Gastrocnemius medialis (tissue), 4 donors: ENCODE measurements around the gene ATXN7L2. TPM values are rescaled to one million over a fixed set of nuclear protein-coding genes. Genes with fewer than 3 reads are reported as not detected.
"Not testable (repeated sequence)": the region's sequence is repeated elsewhere in the genome, so short reads cannot be mapped to it uniquely, and the experiment has no call there.

ENCODE experiments used
- ATAC-seq, 2 donors: fragments of 150-250 bp; one replicate each; pipeline ENCODE4 v1.9.1; 2016
- DNase-seq, 2 donors: peaks; one replicate each; pipeline ENCODE4 v3.0.0-alpha.2; 2019
- H3K27ac ChIP-seq, 4 donors: fragments of 200-600 bp; sonication (generic); 1 replicate in 1 of 4; 2 replicates in 3 of 4; pipeline ENCODE4 v1.5.1; 2016 to 2018; ENCODE audit warnings: mild to moderate bottlenecking in 2 of 4, moderate library complexity in 1 of 4
- H3K27me3 ChIP-seq, 3 donors: fragments of 200-600 bp; sonication (generic) in 2 of 3; 1 replicate in 1 of 3; 2 replicates in 2 of 3; pipeline versions ENCODE4 v1.5.1 to v1.6.0; 2016 to 2019; ENCODE audit warnings: mild to moderate bottlenecking in 1 of 3, moderate library complexity in 1 of 3
- H3K36me3 ChIP-seq, 2 donors: fragments of 200-600 bp; sonication (generic) in 1 of 2; one replicate each; pipeline ENCODE4 v1.5.1; 2017 to 2018
- H3K4me1 ChIP-seq, 2 donors: fragments of 200-600 bp; sonication (generic) in 1 of 2; one replicate each; pipeline ENCODE4 v1.5.1; 2016 to 2017; ENCODE audit warnings: mild to moderate bottlenecking in 2 of 2
- H3K4me3 ChIP-seq, 4 donors: fragments of 200-600 bp; sonication (generic) in 3 of 4; 1 replicate in 1 of 4; 2 replicates in 3 of 4; pipeline ENCODE4 v1.5.1; 2016 to 2019; ENCODE audit warnings: mild to moderate bottlenecking in 2 of 4
- H3K9me3 ChIP-seq, 3 donors: fragments of 200-600 bp; sonication (generic) in 2 of 3; 1 replicate in 1 of 3; 2 replicates in 2 of 3; pipeline ENCODE4 v1.5.1; 2016 to 2019
- POLR2A ChIP-seq, 2 donors: fragments of 450-650 bp; IDR thresholded peaks; one replicate each; pipeline ENCODE4 v1.6.1; 2017; ENCODE audit warnings: antibody characterized with exemption in 2 of 2, mild to moderate bottlenecking in 2 of 2, moderate library complexity in 2 of 2
- in situ Hi-C, 4 donors: fragments of 200-750 bp; cut with MboI; loops; one replicate each; pipeline versions ENCODE4 v1.15.0 to v1.8.0; 2017; ENCODE audit warnings: low sequenced_read_pairs in 4 of 4
- intact Hi-C: fragments of 100-400 bp; cut with DNase I; formaldehyde crosslinking; loops from one replicate; pipeline ENCODE4 v1.15.1; 2023; ENCODE audit warnings: low total_unique reads
- total RNA-seq, 4 donors: library from RNA; depleted of rRNA; stranded (reverse); fragments of >200 nt; gene quantifications; one replicate each; pipeline versions ENCODE4 v1.1.0 to v1.2.3, GENCODE V29; 2016
- TF ChIP-seq, protein P1 (sequence below), 5 experiments: fragments of 450-650 bp in 3 of 5; fragments of 200-600 bp in 2 of 5; sonication (generic) in 2 of 5; IDR thresholded peaks in 4 of 5; conservative IDR thresholded peaks in 1 of 5; 1 replicate in 4 of 5; 2 replicates in 1 of 5; pipeline ENCODE4 v1.5.1; 2016 to 2019; ENCODE audit warnings: antibody characterized with exemption in 5 of 5, mild to moderate bottlenecking in 3 of 5, moderate library complexity in 3 of 5

The ATXN7L2 gene
- total RNA-seq, 4 donors from 2014 or later = 2.1 to 12.1 (median 6.5) TPM

DNA sequence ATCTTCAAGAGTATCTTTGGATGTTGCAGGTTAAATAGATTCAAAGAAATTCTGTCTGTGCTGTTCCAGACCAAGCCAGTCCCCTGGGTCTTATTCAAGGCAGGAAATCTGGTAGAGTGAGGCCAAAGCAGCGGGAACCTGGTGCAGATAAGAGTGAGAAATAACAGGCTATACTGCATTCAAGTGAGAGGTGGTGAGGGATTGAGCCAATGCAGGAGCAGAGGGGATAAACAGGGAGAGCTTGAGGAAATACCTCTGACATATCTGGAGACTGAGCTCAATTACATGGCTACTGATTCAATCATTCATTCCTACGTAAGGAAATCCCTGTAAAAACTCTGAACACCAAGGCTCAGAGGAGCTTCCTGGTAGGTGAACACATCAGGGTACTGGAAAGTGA, 40.2 kb upstream of the ATXN7L2 start:
- peaks cover 0 to 7% (median 0%) of the 10 kb centered on the region in 3 donors for H3K27me3 ChIP-seq
- ATAC-seq = no peak
- no peaks in the 10 kb centered on the region for H3K36me3 ChIP-seq
- TF ChIP-seq, protein P1, sequence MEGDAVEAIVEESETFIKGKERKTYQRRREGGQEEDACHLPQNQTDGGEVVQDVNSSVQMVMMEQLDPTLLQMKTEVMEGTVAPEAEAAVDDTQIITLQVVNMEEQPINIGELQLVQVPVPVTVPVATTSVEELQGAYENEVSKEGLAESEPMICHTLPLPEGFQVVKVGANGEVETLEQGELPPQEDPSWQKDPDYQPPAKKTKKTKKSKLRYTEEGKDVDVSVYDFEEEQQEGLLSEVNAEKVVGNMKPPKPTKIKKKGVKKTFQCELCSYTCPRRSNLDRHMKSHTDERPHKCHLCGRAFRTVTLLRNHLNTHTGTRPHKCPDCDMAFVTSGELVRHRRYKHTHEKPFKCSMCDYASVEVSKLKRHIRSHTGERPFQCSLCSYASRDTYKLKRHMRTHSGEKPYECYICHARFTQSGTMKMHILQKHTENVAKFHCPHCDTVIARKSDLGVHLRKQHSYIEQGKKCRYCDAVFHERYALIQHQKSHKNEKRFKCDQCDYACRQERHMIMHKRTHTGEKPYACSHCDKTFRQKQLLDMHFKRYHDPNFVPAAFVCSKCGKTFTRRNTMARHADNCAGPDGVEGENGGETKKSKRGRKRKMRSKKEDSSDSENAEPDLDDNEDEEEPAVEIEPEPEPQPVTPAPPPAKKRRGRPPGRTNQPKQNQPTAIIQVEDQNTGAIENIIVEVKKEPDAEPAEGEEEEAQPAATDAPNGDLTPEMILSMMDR (IDR thresholded peaks at IDR 0.05 in 4 of 5, conservative IDR thresholded peaks at IDR 0.05 in 1 of 5) = no peak
- no peak for TF ChIP-seq POLR2A (IDR thresholded peaks at IDR 0.05)
- H3K4me1 ChIP-seq = peaks cover 9 to 12% of the 10 kb centered on the region in 2 donors
- no peaks in the 10 kb centered on the region for H3K9me3 ChIP-seq
- intact Hi-C loops = no loop called here
- in situ Hi-C loops = no loop called here
- DNase-seq = no peak
- no peak overlapping the region for H3K4me3 ChIP-seq
- no peak overlapping the region for H3K27ac ChIP-seq

DNA sequence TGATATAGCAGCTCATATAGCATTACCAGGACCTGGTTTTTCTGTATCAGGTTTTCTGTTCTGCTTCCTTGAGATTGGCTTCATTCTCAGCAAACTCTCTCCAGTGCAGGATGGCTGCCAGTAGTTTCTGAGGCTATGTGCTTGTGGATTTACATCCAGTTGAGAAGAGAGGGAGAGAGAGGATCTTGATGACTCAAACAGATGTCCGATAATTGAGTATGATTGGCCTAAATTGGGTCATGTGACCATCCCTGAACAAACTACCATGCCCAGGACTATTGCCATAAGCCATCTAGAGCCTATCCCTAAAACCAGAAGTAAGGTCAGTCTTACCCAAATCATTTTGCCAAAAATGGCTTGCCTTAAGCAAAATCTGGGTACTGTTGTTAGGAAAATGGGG, 39.4 kb upstream of the ATXN7L2 start:
- in situ Hi-C loops = no loop called here
- intact Hi-C loops = no loop called here
- no peak overlapping the region for H3K27ac ChIP-seq
- H3K27me3 ChIP-seq = peaks cover 0 to 7% (median 0%) of the 10 kb centered on the region in 3 donors
- DNase-seq (no peak), ATAC-seq (no peak)
- no peak for TF ChIP-seq POLR2A (IDR thresholded peaks at IDR 0.05)
- TF ChIP-seq, protein P1 (IDR thresholded peaks at IDR 0.05 in 4 of 5, conservative IDR thresholded peaks at IDR 0.05 in 1 of 5) = no peak
- H3K4me3 ChIP-seq = no peak overlapping the region
- peaks cover under 1 to 4% of the 10 kb centered on the region in 2 donors for H3K4me1 ChIP-seq
- H3K9me3 ChIP-seq = no peaks in the 10 kb centered on the region
- no peaks in the 10 kb centered on the region for H3K36me3 ChIP-seq

DNA sequence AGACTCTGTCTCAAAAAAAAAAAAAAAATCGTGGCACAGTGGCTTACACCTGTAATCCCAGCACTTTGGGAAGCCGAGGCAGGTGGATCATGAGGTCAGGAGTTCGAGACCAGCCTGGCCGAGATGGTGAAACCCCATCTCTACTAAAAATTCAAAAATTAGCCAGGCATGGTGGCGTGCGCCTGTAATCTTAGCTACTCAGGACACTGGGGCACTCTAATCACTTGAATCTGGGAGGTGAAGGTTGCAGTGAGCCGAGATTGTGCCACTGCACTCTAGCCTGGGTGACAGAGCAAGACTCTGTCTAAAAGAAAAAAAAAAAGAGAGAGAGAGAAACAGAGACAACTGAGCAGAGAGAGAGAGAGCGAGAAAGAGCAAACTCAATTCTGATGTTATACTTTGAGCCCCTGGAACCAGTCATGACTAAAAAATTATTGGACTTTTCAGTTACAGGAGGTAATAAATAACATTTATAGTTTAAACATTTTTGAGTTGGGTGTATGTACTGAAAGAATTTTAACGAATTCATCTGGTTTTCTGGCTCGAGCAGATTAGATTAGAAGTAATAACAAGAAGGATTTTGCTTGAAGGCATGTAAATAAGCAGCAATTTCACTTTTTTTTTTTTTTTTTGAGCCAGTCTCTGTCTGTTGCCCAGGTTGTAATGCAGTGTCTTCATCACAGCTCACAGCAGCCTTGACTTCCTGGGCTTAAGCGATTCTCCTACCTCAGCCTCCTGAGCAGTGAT, 37.6 kb upstream of the ATXN7L2 start:
- intact Hi-C loops, in situ Hi-C loops, DNase-seq, H3K27ac ChIP-seq, ATAC-seq, H3K27me3 ChIP-seq, H3K4me3 ChIP-seq, H3K4me1 ChIP-seq, H3K36me3 ChIP-seq, H3K9me3 ChIP-seq: not testable (repeated sequence)

DNA sequence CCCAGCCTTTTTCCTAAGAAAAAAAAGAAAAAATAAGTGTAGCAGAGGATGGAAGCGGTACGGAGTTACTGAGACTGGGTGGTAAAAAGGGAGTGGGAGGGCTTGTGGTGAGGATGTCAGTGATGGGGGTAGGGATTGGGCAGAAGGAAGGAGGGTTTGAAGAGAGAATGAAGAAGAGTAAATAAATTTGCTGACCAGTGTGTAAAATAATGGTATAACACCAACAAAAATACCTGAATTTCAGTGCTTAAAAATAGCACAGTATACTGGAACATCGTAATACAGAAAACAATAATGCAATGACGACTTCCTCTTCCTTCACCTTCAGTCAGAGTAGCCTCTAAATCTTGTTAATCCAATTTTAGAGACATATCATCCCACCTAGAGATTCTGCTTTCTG, 36.2 kb upstream of the ATXN7L2 start:
- Histone ChIP-seq H3K36me3 (no peaks in the 10 kb centered on the region), H3K27me3 (peaks cover 0 to 3% (median 0%) of the 10 kb centered on the region in 3 donors), H3K27ac (no peak overlapping the region), H3K9me3 (no peaks in the 10 kb centered on the region), H3K4me3 (no peak overlapping the region), H3K4me1 (no peaks in the 10 kb centered on the region)
- ATAC-seq (no peak), DNase-seq (no peak)
- TF ChIP-seq POLR2A (IDR thresholded peaks at IDR 0.05) = no peak
- TF ChIP-seq, protein P1 (IDR thresholded peaks at IDR 0.05 in 4 of 5, conservative IDR thresholded peaks at IDR 0.05 in 1 of 5) = no peak
- in situ Hi-C loops (no loop called here), intact Hi-C loops (no loop called here)

DNA sequence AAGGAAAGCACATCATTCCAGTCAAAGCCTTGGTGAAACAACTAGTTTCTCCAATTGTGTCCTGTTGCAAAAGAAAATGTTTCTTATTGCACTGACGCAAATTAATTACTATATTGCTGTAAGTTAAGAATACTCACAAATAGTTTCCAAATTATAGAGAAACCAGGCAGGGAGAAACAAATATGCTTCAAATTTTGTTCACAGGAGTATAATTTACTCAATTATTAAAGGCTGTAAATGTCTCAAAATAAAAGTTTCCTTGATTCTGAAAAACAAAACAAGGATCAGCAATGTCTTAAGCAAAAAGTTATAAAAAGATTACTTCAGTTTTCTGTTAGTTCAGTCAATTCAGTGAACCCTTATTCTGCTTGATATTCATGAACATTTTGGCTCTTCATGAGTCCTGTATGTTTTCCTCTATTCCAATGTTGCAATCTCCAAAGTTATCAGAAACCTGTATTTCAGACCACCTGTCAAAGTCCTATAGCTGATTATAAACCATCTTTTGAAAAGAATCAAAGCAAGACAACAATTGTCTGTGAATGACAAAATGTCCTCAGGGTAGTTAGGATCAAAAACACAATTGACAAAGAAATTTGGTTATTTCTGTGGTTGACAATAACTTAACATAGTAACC, 29.1 kb upstream of the ATXN7L2 start:
- Histone ChIP-seq H3K4me3 (no peak overlapping the region), H3K27me3 (no peaks in the 10 kb centered on the region), H3K27ac (no peak overlapping the region), H3K36me3 (no peaks in the 10 kb centered on the region), H3K9me3 (no peaks in the 10 kb centered on the region), H3K4me1 (no peaks in the 10 kb centered on the region)
- DNase-seq (no peak), ATAC-seq (no peak)
- intact Hi-C loops = no loop called here
- no peak for TF ChIP-seq POLR2A (IDR thresholded peaks at IDR 0.05)
- TF ChIP-seq, protein P1 (IDR thresholded peaks at IDR 0.05 in 4 of 5, conservative IDR thresholded peaks at IDR 0.05 in 1 of 5) = no peak
- in situ Hi-C loops = no loop called here
